Measurements from ENCODE around the gene ELAPOR1.

ELAPOR1 gene

GRCh38 chr1:109095631-109096030 is 18.3 kb upstream of the ELAPOR1 start:
- no peak for DNase-seq

DNA sequence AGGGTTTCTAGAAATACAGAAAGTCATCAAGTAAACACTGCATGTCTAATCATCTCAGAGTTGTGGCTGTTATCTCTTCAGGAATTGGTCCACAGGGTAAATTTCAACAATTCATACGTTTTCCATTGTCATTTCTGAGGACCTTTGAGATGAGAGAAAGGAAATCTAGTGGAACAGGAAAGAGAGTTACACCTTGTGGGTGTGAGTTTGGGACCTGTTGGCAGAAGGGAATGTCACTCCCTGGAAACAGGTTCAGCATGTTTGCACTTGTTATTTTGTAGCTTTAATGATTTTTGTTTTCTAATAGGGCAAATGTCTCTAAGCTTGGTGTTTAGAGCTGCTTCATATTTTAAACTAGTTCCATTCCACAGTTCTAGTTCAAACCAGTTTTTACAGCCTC is 17.8 kb upstream of the ELAPOR1 start:
- DNase-seq: no peak

GRCh38 chr1:109099938-109100773 is 13.8 kb upstream of the ELAPOR1 start:
- DNase-seq: peak; percentile 58

DNA sequence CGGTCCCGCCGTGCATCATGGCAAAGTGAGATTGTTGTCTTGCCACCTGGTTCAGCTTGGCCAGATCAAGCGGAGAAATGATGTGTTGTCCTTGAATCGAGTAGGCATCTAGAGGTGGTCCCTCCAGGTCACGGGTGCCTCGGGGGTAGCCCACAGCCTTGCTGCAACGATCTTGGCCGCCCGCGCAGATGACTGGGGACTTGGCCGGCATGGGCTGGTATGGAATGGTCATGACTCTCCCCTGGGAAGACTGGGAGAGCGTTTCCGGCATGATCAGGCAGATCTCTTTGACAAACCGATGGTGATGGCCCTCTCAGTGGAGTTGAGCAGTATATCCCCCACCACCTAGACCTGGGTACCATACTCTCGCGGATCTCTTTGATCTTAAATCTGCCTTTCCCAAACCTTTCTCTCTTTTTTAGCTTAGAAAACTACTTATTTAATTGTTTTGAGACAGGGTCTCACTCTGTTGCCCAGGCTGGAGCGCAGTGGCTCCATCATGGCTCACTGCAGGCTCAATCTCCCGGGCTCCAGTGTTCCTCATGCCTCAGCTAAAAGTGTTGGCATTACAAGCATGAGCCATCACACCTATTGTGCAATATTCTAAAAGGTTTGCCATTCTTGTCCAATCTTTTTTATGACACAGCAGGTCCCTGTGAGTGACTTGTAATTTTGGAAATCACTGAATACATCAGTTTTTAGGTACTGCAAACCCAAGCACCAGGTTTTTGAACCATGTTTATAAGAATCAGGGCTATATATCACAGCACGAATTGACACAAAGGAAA is 9.4 kb upstream of the ELAPOR1 start:
- no peak for DNase-seq

GRCh38 chr1:109105881-109106280 is 8.0 kb upstream of the ELAPOR1 start:
- no peak for DNase-seq

DNA sequence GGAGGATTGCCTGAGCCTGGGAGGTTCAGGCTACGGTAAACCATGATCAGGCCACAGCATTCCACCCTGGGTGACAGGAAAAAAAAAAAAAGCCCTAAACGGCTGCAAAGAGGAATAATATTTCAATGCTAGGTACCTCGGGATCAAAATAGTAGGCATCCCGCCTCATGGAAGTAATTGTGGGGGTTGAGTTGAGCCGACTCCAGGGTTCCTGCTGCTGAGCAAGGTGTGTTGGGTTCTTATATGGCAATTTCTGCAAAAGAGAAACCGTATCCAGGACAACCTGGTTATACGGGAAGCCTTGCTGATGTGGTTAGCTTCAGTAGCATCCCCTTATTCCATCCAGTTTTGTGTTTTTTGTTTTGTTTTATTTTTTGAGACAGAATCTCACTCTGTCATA is 6.1 kb upstream of the ELAPOR1 start:
- no peak for DNase-seq

DNA sequence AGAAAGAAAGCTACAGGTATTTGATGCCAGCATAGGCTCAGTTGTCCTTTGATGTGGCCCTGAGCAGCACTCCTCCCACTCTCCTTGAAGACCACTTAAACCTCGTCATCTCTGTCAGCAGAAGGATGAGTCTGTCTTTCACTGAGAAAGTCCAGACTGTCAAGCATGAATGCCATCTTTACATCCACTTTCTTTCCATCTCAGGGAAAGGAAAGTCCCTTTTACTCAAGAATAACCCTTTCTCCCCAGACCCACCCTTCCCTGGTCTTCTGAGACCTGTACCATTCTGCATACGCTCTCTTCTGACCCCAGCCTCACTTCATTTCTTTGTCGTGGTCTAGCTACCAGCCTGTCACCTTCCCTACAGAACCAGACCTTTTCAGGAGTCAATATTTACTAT is 4.0 kb upstream of the ELAPOR1 start:
- DNase-seq: no peak

GRCh38 chr1:109111386-109112055 is 2.4 kb upstream of the ELAPOR1 start:
- no peak for DNase-seq

- DNase-seq: no peak
These were observed 1.8 kb upstream of the ELAPOR1 start for GRCh38 chr1:109112056-109112651.

- DNase-seq: no peak
These were observed 1.1 kb upstream of the ELAPOR1 start for GRCh38 chr1:109112652-109113285.

DNA sequence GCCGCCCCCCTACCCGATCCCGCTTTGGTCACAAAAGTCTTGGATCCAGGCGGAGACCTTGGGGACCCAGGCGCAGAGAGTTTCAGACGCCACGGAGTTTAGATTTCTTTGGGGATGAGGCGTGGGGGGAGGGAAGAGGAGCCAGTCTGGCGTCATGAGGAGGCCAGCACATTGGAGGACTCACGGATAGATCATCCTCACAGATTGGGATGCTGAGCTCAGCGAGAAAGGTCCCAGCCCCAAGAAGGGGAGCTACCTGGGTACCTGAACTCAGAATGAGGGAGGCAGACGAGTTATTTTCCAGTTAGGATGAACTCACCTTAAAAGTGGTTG is 393 bp downstream of the ELAPOR1 start:
- DNase-seq: no peak

DNA sequence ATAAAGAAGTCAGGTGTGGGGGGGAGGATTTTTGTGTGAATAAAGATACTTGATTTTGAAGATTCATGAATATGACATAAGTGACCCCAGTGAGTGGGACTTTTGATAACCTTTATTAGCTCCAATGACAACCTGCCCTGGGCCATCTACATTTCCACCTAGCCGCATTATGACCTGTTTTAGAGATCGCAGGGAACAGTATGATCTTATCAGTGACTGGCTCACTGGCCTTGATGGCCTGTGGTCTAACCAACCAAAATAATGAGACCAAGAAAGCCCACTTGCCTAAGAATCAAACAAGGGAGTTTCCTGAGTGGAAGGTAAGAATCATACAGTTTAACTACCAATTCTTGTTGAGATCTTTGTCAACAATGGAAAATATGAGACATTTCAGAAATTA is 1.8 kb downstream of the ELAPOR1 start:
- DNase-seq: no peak

GRCh38 chr1:109116286-109116685 is 2.4 kb downstream of the ELAPOR1 start:
- DNase-seq: peak; percentile 26

- DNase-seq: no peak
These were observed 4.2 kb downstream of the ELAPOR1 start for GRCh38 chr1:109118089-109118488.

DNA sequence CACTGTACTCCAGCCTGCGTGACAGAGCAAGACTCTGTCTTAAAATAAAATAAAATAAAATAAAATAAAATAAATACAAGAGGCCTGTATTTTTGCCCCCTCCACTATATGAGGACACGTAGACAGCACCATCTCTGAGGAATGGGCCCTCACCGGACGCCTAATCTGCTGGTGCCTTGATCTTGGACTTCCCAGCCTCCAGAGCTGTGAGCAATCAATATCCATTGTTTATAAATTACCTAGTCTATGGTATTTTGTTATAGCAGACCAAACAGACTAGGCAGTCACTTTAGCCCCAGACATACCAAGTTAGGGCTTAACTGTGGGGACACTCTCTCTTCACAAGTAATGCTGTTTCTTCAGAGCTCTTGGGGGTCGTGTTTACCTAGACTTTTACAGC is 6.4 kb downstream of the ELAPOR1 start:
- no peak for DNase-seq

DNA sequence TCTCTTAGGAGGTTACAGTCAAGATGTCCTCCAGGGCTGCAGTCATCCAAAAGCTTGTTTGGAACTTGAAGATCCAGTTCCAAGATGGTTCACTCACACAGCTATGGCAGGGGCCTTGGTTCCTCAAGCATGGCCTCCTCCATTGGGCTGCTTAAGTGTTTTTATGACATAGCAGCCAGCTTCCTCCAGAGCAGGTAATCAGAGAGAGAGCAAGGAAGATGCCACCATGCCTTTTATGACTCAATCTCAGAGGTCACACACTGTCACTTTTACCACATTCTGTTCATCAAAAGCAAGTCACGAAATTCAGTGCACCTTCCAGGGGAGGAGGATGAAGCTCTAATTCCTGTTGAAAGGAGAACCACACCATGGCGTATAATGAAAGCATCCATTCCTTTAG is 17.1 kb downstream of the ELAPOR1 start:
- DNase-seq: no peak

DNA sequence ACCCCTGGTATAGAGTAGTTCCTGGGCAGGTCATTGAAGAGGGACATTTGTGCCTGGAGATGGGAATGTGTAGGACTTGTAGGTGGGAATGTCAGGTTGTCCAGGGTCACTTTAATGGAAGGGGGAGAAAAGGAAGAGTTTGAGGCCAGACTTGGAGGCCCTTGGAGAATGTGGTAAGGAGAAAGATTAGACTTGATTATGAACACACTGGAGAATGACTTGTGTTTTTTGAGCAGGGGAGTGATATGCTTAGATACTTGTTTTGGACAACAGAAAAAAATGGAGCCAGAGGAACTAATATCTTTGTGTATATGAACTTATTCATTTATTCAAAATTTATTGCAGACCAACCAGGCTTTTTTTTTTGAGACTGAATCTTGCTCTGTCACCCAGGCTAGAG is 17.9 kb downstream of the ELAPOR1 start:
- DNase-seq: no peak

GRCh38 chr1:109133002-109133706 is 19.2 kb downstream of the ELAPOR1 start:
- no peak for DNase-seq

DNA sequence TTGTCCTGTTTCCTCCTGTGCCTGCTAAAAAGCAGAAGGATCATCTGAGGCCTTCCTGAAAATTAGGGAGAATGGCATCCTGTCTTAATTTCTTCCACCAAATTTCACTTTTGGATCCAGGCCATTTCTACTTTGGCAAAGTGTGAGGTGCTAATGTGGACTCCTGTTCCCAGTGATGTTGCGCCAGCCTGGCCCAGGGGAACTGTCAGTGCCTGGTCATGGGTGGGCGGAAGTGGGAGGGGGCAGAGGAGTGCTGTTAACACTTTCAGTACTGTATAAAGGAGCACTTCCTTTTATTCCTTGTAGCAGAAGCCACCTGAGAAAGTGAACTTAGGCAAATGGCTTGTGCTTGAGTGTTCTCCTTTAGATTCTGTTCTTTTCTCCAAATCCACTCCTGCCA is 19.9 kb downstream of the ELAPOR1 start:
- DNase-seq: no peak

DNA sequence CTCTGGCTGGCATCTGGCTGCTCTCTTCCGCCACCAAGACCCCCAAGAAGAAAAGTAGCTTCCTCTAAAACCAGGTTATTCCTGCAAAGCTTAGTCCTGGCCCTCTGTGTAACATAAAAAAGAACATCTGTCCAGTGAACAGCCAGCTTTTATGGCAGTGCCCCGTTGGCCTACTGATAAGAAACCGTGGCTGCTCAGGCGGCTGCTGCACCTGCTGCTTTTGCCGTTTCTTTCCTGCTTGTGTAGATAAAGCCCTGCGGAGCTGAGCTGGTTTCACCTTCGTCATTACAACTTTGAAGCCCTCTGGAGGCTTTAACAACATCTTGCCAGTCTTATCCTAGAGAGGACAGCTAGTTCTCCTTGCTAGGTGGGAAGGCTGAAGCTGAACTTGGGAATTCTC is 20.5 kb downstream of the ELAPOR1 start:
- no peak for DNase-seq

DNA sequence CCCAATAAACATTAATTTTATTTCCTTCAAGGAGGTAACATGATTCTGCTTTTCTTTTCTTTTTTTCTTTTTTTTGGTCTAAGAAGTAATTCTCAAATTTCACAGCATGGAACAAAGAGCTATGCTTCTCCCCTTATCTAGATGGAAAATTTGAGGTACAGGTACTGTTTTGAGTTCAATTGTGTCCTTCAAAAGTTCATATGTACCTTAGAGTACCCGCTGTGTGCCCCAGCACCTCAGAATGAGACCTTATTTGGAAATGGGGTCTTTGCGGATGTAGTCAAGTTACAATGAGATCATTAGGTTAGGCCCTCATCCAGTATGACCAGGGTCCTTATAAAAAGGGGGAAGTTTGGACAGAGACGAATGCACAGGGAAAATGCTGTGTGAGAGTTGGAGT is 22.0 kb downstream of the ELAPOR1 start:
- no peak for DNase-seq

DNA sequence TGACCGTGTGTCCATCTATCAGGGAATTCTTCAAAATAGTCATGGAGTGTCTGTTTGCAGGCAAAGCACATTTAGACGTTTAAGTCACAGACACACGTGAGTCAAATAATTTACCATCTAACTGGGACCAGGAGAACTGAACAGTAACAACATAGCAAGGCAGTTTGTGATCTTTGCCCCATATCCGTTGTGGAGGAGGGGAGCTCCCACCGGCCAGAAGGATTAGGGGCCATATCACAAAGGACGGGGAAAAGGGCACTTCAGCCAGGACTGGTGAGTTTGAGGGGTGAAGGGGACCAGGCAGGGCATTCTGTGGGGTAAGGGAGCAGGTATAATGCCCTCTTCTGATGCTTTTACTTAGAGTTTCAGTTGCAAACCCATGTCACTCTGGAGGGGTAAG is 22.9 kb downstream of the ELAPOR1 start:
- no peak for DNase-seq
